Measurements from ENCODE around the gene P2RY14. TPM values are rescaled to one million over a fixed set of nuclear protein-coding genes. Genes with fewer than 3 reads are reported as not detected.
A peak's percentile ranks its signal among the peaks of the same experiment; 100 is the strongest.

The P2RY14 gene
- total RNA-seq, 1 donor from 2014 or later = 0.11 TPM

DNA sequence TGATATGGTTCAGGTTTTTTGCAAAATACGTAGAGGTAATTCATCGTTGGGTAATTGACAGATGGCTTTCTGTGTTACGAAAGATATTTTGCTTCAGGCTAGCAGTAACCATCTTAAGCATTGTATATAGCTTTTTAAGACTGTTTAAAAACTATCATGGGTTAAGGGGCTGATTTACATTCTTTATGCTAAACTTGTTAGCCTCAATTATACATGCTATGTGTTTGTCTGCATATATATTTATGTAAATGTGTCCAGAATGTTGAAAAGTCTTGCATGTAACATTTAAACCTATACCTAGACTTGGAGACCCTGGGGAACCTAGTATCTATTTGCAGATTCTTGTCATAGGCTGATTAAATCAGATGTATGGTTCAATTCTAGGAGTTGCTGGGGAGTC, 11.1 kb upstream of the P2RY14 start:
- Histone ChIP-seq H2AFZ (ENCODE audit: low read depth, low read length) (no peak overlapping the region), H4K20me1 (ENCODE audit: insufficient read depth, low read length) (no peaks in the 10 kb centered on the region), H3K9me3 (ENCODE audit: insufficient read depth, low read depth, low read length) (no peaks in the 10 kb centered on the region), H3K4me3 (ENCODE audit: insufficient read depth, low read depth, low read length) (no peak overlapping the region), H3K27ac (ENCODE audit: low read depth, low read length) (no peak overlapping the region), H3K36me3 (ENCODE audit: insufficient read depth, low read length) (no peaks in the 10 kb centered on the region), H3K4me1 (ENCODE audit: insufficient read depth, low read length) (peaks cover under 1% of the 10 kb centered on the region), H3K27me3 (ENCODE audit: insufficient read depth, low read length) (no peaks in the 10 kb centered on the region), H3K9ac (ENCODE audit: low read length) (no peak overlapping the region), H3K79me2 (ENCODE audit: insufficient read depth, low read length) (no peaks in the 10 kb centered on the region), H3K4me2 (ENCODE audit: low read length) (no peak overlapping the region)
- H3K36me3 Mint-ChIP-seq (ENCODE audit: low read depth, unreplicated experiment) = no peaks in the 10 kb centered on the region
- no peak for TF ChIP-seq EZH2 (IDR thresholded peaks at IDR 0.05; ENCODE audit: insufficient read depth, low read length)
- TF ChIP-seq, protein P1, sequence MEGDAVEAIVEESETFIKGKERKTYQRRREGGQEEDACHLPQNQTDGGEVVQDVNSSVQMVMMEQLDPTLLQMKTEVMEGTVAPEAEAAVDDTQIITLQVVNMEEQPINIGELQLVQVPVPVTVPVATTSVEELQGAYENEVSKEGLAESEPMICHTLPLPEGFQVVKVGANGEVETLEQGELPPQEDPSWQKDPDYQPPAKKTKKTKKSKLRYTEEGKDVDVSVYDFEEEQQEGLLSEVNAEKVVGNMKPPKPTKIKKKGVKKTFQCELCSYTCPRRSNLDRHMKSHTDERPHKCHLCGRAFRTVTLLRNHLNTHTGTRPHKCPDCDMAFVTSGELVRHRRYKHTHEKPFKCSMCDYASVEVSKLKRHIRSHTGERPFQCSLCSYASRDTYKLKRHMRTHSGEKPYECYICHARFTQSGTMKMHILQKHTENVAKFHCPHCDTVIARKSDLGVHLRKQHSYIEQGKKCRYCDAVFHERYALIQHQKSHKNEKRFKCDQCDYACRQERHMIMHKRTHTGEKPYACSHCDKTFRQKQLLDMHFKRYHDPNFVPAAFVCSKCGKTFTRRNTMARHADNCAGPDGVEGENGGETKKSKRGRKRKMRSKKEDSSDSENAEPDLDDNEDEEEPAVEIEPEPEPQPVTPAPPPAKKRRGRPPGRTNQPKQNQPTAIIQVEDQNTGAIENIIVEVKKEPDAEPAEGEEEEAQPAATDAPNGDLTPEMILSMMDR (IDR thresholded peaks at IDR 0.05; ENCODE audit: insufficient read depth, low read depth, low read length) = no peak
- DNase-seq (ENCODE audit: low read depth) (no peak), FAIRE-seq (no peak)
- H3K27ac Mint-ChIP-seq (ENCODE audit: unreplicated experiment) = no peak overlapping the region
- no peaks in the 10 kb centered on the region for H3K27me3 Mint-ChIP-seq (ENCODE audit: low read depth, unreplicated experiment)
- no peak overlapping the region for H3K4me3 Mint-ChIP-seq (ENCODE audit: unreplicated experiment)
- H3K9me3 Mint-ChIP-seq (ENCODE audit: unreplicated experiment) = no peaks in the 10 kb centered on the region
- peaks cover 5% of the 10 kb centered on the region for H3K4me1 Mint-ChIP-seq (ENCODE audit: low read depth, unreplicated experiment)

DNA sequence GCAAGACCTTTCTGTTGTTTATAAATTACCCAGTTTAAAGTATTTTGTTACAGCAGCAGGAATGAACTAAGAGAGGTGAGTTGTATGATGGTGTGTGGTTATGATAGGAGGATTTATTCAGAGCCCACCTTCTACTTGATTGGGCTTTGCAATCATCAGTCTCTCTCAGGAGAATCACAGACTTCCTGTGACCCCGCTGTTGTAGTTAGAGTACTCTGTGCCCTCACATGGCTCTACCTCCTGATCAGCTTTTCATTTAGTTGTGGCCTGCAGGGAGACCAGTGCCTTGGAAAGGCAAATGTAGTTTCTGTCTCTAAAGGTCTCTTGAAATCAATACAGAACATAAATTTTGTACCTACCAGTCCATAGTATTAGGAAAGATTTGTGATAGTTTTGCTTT, 7.6 kb upstream of the P2RY14 start:
- FAIRE-seq (no peak), DNase-seq (ENCODE audit: low read depth) (no peak)
- no peaks in the 10 kb centered on the region for H3K27me3 ChIP-seq (ENCODE audit: insufficient read depth, low read length)
- Mint-ChIP-seq H3K4me3 (ENCODE audit: unreplicated experiment) (no peak overlapping the region), H3K36me3 (ENCODE audit: low read depth, unreplicated experiment) (no peaks in the 10 kb centered on the region), H3K9me3 (ENCODE audit: unreplicated experiment) (no peaks in the 10 kb centered on the region), H3K27ac (ENCODE audit: unreplicated experiment) (no peak overlapping the region), H3K27me3 (ENCODE audit: low read depth, unreplicated experiment) (no peaks in the 10 kb centered on the region), H3K4me1 (ENCODE audit: low read depth, unreplicated experiment) (peaks cover 11% of the 10 kb centered on the region)
- H3K9me3 ChIP-seq (ENCODE audit: insufficient read depth, low read depth, low read length) = no peaks in the 10 kb centered on the region
- no peaks in the 10 kb centered on the region for H3K79me2 ChIP-seq (ENCODE audit: insufficient read depth, low read length)
- no peaks in the 10 kb centered on the region for H3K36me3 ChIP-seq (ENCODE audit: insufficient read depth, low read length)
- H3K4me1 ChIP-seq (ENCODE audit: insufficient read depth, low read length) = peaks cover 12% of the 10 kb centered on the region
- TF ChIP-seq, protein P1 (IDR thresholded peaks at IDR 0.05; ENCODE audit: insufficient read depth, low read depth, low read length) = no peak
- no peak for TF ChIP-seq EZH2 (IDR thresholded peaks at IDR 0.05; ENCODE audit: insufficient read depth, low read length)
- no peak overlapping the region for H3K9ac ChIP-seq (ENCODE audit: low read length)
- H2AFZ ChIP-seq (ENCODE audit: low read depth, low read length) = no peak overlapping the region
- no peak overlapping the region for H3K27ac ChIP-seq (ENCODE audit: low read depth, low read length)
- no peaks in the 10 kb centered on the region for H4K20me1 ChIP-seq (ENCODE audit: insufficient read depth, low read length)
- H3K4me2 ChIP-seq (ENCODE audit: low read length) = no peak overlapping the region
- no peak overlapping the region for H3K4me3 ChIP-seq (ENCODE audit: insufficient read depth, low read depth, low read length)

DNA sequence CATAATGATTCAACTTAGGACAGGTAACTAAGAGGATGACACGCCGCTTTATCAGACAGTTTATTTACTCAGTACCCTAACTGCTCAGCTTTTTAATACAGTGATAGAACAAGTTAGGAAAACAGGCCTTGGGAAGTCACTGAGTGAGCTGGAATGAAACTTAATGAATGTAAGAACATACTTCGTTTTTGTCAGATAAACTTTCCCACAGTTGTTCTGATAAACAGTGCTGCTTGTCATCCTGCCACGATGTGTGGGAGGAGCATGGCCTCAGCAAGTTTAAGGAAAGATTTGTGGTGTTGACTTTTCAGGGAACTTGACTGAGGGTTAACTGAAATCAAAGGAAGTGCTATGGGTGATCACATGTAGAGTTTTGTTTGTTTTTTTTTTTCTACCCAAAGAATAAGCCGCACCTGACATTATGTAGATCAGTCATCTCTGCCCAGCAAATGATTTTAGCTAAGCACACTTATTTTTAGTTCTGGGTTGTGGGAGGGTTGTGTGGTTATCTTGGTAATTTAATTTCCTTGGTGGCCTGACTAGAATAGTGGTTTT, 5.6 kb upstream of the P2RY14 start:
- H3K27me3 ChIP-seq (ENCODE audit: insufficient read depth, low read length) = no peaks in the 10 kb centered on the region
- no peaks in the 10 kb centered on the region for H3K79me2 ChIP-seq (ENCODE audit: insufficient read depth, low read length)
- no peak for FAIRE-seq
- peak; percentile 86 for DNase-seq (ENCODE audit: low read depth)
- H3K27ac ChIP-seq (ENCODE audit: low read depth, low read length) = peak overlapping the region; percentile 37
- no peak overlapping the region for H3K4me3 ChIP-seq (ENCODE audit: insufficient read depth, low read depth, low read length)
- peak overlapping the region; percentile 9 for H3K4me2 ChIP-seq (ENCODE audit: low read length)
- H3K9me3 Mint-ChIP-seq (ENCODE audit: unreplicated experiment) = no peaks in the 10 kb centered on the region
- peaks cover 12% of the 10 kb centered on the region for H3K4me1 ChIP-seq (ENCODE audit: insufficient read depth, low read length)
- peak overlapping the region; percentile 23 for H3K9ac ChIP-seq (ENCODE audit: low read length)
- H3K4me3 Mint-ChIP-seq (ENCODE audit: unreplicated experiment) = no peak overlapping the region
- no peak overlapping the region for H2AFZ ChIP-seq (ENCODE audit: low read depth, low read length)
- H3K27me3 Mint-ChIP-seq (ENCODE audit: low read depth, unreplicated experiment) = no peaks in the 10 kb centered on the region
- no peaks in the 10 kb centered on the region for H4K20me1 ChIP-seq (ENCODE audit: insufficient read depth, low read length)
- H3K27ac Mint-ChIP-seq (ENCODE audit: unreplicated experiment) = peak overlapping the region; percentile 55
- H3K9me3 ChIP-seq (ENCODE audit: insufficient read depth, low read depth, low read length) = no peaks in the 10 kb centered on the region
- no peak for TF ChIP-seq EZH2 (IDR thresholded peaks at IDR 0.05; ENCODE audit: insufficient read depth, low read length)
- TF ChIP-seq, protein P1 (IDR thresholded peaks at IDR 0.05; ENCODE audit: insufficient read depth, low read depth, low read length) = no peak
- H3K36me3 ChIP-seq (ENCODE audit: insufficient read depth, low read length) = no peaks in the 10 kb centered on the region
- no peaks in the 10 kb centered on the region for H3K36me3 Mint-ChIP-seq (ENCODE audit: low read depth, unreplicated experiment)
- peaks cover 11% of the 10 kb centered on the region for H3K4me1 Mint-ChIP-seq (ENCODE audit: low read depth, unreplicated experiment)

Data from astrocyte (in vitro differentiated cells and primary cell).